GM21423 (cell line): ENCODE results near the gene TMC4.

ENCODE experiments used
- ATAC-seq: cut with Tn5 transposase; IDR thresholded peaks from one replicate; pipeline ENCODE4 v1.9.1; 2021; ENCODE audit warnings: mild to moderate bottlenecking, moderate library complexity; ENCODE audit not compliant: unreplicated experiment

Gene TMC4

DNA sequence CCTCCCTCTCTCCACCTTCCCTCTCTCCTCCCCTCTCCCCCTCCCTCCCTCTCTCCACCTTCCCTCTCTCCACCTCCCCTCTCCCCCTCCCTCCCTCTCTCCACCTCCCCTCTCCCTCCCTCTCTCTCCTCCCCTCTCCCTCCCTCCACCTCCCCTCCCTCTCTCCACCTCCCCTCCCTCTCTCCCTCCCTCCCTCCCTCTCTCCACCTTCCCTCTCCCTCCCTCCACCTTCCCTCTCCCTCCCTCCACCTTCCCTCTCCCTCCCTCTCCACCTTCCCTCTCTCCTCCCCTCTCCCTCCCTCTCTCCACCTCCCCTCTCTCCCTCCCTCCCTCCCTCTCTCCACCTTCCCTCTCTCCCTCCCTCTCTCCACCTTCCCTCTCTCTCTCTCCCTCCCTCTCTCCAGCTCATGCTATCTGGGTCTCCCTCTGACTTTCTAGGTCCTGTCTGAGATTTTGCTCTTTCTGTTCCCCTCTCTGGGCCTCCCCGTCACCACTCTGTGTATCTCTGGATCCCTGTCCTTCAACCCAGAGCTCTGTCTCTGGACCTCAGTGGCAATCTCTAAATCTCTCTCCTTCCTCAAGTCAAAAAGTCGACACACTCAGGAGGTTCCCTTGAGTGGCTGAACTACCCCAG lies 38.9 kb downstream of the TMC4 start:
- ATAC-seq = no peak

DNA sequence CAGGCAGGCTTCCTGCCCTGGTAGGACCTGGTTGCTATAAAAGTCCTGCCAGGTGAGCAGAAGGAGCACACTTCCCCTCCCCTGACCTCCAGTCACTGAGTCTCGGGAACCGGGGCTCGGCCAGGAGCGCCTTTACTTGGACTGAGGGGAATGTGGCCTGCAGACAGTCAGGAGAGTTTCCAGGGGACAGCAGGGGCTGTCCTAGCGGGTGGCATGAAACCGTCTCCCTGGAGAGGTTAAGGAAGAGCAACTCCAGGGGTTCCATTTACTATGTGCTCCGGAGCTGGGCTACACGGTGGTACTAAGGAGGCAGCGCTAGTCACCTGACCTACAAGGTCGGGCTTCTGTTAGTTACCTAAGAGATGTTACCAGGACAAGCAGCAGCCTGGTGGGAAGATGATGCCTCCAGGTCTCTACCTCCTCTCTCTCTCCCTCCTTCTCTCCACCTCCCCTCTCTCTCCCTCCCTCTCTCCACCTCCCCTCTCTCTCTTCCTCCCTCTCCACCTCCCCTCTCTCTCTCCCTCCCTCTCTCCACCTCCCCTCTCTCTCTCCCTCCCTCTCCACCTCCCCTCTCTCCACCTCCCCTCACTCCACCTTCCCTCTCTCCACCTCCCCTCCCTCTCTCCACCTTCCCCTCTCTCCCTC lies 39.5 kb downstream of the TMC4 start:
- no peak for ATAC-seq

DNA sequence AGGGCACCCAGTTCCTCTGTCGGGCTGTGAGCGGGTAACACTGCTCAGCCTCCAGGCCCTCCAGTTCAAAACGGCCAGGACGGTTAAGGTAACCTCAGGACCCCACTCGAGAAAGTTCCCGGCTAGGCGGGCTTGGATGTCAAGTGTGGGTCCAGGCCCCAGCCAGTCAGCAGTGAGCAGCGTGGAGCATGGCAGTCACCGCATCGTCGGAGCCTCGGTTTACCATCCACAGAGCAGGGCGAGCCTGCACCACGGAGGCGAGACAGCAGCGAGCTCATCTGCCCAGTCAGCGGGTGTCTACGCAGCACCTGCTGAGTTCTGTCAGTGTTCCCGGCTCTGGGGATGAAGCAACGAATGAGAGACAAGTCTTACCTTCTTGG lies 43.4 kb downstream of the TMC4 start:
- no peak for ATAC-seq

DNA sequence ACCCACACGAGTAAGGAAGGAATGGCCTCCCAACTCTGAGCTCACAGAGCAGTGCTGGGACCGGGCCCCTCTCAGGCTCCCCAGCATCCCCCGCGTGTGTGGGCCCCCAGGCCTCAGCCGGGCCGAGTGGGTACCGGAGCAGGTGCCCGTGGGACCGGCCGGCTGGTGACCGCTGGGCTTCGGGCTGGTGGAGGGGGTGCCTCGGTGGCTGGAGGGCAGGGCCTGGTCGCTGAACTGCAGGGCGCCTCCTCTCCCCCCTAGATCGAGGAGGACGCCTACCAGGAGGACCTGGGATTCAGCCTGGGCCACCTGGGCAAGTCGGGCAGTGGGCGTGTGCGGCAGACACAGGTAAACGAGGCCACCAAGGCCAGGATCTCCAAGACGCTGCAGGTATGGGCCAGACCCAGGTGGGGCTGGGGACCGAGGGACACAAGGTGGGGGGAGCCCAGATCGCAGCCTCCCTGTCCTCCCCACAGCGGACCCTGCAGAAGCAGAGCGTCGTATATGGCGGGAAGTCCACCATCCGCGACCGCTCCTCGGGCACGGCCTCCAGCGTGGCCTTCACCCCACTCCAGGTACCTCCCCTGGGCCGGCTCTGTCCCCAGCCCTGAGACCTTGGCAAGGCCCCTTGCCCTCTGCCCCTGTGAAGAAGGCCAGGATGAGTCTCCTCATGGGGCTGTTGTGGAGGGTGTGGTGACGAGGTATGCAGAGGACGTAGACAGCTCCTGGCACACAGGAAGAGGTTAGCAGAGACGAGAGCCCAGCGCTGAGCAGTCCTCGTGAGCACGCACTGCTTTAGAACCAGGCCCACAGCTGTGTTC lies 44.0 kb downstream of the TMC4 start:
- ATAC-seq = no peak

DNA sequence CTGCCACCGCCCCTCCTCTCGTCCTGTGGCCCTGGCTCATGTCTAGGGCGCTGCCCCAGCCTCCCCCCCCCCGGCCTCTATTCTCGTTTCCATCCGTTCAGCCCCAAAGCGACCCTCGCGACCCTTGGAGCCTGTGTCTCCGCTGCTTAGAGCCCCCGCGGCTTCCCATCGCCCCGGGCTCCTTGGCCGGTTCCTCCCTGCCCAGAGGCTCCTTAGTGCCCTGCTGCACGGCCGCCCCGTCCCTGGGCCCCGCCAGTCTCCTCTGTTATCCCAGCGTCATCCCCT lies 44.6 kb downstream of the TMC4 start:
- no peak for ATAC-seq

DNA sequence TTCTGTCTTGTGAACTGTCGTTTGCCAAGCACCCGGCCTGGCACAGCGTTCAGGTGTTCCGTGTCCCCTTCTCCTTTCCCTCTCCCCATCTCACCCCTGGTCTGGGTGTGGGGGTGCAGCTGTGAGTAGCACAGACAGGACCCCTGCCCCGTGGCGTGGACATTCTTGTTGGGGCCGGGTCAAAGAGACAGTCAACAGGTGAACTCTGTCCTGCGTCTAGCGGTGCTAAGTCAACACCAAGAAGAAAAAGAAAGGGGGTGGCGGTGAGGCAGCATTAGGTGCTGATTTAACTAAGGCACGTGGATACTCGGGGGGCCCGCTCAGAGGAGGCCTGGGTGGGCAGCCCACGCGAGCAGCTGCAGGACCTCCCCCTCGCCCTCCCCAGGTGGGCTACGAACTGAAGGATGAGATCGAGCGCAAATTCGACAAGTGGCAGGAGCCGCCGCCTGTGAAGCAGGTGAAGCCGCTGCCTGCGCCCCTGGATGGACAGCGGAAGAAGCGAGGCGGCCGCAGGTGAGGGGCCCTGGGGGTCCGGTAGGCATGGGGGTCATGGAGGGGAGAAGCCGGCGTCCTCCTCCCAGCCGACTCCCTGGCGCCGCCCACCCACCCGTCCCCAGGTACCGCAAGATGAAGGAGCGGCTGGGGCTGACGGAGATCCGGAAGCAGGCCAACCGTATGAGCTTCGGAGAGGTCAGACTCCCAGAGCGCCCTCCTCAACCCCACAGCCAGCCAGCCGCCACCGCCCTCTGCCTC lies 45.1 kb downstream of the TMC4 start:
- no peak for ATAC-seq

DNA sequence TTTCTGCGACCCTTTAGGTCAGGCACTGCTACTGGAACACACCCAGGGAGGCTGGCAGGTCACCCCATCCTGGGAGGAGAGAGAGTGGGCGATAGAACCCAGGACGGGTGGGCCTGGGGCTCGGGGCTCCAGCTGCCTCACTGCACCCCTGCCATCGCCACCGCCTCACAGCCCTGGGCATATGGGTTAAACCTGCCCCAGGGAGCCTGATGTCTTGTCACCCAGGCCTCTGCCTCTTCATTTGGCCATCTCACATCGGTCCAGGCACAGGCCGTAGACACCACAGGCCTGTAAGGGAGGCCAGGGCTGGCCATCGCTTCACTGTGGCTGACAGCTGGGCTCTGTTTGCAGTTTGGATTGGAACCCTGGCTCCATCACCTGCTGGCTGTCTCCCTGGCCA lies 47.2 kb downstream of the TMC4 start:
- ATAC-seq = no peak

DNA sequence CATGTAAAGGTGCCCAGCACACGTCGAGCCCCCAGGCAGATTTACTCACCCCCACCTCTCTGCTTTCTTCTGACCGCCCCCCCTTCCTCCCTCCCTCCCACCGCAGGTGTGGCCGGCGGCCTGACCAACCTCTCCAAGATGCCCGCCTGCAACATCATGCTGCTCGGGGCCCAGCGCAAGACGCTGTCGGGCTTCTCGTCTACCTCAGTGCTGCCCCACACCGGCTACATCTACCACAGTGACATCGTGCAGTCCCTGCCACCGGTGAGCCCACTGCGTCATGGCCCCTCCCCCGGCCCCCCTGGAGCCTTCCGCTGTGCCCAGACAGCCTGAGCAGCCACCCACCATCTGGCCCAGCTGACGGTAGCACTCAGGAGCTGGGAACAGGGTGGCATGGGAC lies 48.6 kb downstream of the TMC4 start:
- ATAC-seq = no peak

DNA sequence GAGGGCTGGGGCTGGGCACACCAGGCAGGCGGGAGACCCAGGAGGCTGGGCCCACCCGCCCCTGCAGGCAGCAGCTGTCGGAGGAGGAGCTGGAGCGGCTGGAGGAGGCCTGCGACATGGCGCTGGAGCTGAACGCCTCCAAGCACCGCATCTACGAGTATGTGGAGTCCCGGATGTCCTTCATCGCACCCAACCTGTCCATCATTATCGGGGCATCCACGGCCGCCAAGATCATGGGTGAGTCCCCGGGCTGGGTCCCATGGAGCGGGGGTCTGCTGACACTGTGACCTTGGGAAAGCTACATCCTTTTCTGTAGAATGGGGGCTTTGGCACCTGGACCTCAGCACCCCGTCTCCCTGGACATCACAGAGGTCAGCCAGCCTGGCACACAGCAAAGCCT lies 49.3 kb downstream of the TMC4 start:
- ATAC-seq = no peak

DNA sequence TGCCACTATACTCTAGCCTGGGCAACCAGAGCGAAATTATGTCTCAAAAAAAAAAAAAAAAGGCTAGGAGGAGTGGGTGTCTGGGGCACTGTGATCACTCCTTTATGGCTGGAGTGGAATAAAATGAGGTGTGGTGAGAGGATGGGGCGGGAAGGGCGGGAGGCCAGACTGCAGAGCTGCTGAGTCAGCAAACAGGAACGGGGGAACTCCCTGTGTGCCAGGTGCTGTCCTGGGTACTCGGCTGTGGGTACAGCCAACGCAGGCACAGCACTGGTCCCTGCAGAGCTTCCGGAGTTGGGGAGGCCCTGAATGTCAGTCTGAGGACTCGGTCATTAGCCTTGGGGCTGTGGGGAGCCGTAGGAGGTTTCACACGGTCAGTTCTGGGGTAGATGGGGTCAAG lies 51.7 kb downstream of the TMC4 start:
- no peak for ATAC-seq

DNA sequence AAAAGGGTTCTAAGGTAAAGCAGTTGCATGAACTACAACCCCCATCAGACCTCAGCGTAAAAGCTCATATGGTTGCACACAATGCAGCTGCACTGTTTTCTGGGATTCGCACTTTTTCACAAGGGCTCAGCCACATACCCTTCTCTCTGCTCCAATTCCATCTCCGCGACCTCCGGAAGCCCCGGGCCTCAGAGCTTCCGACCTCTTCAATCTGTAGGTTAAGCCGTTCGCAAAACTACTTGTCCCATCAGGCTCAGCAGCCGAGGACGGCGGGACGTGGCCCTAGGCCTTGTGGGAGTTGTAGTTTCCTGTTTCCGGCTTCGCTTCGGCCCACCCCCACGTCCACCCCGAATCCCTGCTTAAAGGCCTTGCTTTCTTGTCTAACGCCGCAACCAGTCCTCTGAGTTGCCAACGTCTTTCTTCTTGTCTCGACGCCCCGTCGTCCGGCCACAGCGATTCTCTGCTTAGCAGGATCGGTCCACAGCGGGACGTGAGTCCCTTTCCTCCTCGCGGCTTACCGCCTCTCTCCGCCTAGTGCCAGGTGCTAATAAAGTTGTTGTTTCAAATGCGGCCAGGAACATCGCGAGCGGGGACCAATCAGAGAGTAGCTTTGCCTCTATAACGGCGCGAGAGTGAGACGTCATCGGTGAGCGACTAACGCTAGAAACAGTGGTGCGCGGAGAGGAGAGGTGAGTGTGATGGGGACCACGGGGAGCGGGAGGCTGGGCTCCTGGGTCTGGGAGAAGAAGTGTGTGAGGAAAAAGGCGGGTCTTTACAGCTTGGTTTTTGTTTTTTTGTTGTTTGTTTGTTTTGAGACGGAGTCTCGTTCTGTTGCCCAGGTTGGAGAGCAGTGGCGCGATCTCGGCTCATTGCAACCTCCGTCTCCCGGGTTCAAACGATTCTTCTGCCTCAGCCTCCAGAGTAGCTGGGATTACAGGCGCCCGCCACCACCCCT lies 57.6 kb downstream of the TMC4 start, which contains the start of the genes PRPF31 and TFPT:
PRPF31 (plus strand) TSS at position 646 of the 955 bp plus-strand sequence. CDS start 2,525 bp downstream, outside the sequence.
TFPT (minus strand) TSS at position 549 of the 955 bp plus-strand sequence; CDS start at position 161, 388 bp downstream.
- peak; percentile 78 for ATAC-seq

DNA sequence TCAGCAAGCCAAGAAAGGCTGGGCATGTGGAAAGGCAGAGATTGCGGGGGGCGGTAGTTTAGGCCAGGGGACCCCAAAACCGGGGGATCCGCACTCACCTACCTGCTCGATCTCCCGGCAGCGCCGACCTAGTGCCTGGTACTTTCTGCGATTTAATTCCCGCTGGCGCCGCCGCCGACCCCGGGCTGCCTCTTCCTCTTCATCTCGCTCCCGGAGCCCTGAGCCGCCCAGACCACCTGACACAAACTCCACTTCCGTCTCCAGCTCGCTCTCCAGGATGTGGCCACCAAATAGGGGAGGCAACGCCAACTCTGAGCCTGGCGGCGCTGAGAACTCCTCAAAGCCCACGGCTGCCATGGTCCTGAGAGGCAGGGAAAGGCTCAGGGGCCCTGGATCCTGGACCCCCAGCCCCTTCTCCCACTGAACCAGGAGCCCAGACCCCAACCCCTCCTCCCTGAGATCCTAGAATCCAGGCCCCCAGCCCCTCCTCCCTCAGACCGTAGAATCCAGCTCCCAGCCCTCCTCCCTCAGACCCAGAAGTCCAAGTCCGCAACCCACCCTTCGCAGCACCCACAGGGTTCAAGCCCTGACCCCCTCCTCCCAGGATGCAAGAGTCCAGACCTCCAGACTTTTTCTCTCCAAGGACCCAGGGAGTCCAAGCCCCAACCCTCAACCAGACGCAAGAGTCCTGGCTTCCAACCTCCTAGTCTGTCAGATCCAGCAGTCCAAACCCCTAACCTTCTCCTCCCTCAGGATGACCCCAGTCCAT lies 58.4 kb downstream of the TMC4 start:
- no peak for ATAC-seq
